GM19043 (cell line): ENCODE data around the gene SH3PXD2A.

Experiments
- ATAC-seq: cut with Tn5 transposase; IDR thresholded peaks from one replicate; pipeline ENCODE4 v1.9.1; 2021; ENCODE audit warnings: low read depth; ENCODE audit not compliant: unreplicated experiment

Gene SH3PXD2A

GRCh38 chr10:103598654-103599115 lies 256.7 kb downstream of the SH3PXD2A start:
- no peak for ATAC-seq

- ATAC-seq = no peak
Measured at GRCh38 chr10:103597003-103597402, 258.4 kb downstream of the SH3PXD2A start.

- ATAC-seq = no peak
Measured at GRCh38 chr10:103595933-103596726, 259.2 kb downstream of the SH3PXD2A start.

- no peak for ATAC-seq
Measured at GRCh38 chr10:103593022-103593570, 262.3 kb downstream of the SH3PXD2A start.

GRCh38 chr10:103592186-103593021 lies 263.0 kb downstream of the SH3PXD2A start:
- ATAC-seq = peak; percentile 77

GRCh38 chr10:103590744-103591291 lies 264.6 kb downstream of the SH3PXD2A start:
- no peak for ATAC-seq

GRCh38 chr10:103590060-103590459 lies 265.3 kb downstream of the SH3PXD2A start:
- no peak for ATAC-seq

GRCh38 chr10:103589074-103589630 lies 266.2 kb downstream of the SH3PXD2A start:
- no peak for ATAC-seq

- ATAC-seq = no peak
Measured at GRCh38 chr10:103587073-103587472, 268.3 kb downstream of the SH3PXD2A start.

GRCh38 chr10:103585011-103585405 lies 270.4 kb downstream of the SH3PXD2A start:
- no peak for ATAC-seq

- ATAC-seq = no peak
Measured at GRCh38 chr10:103584216-103585010, 271.0 kb downstream of the SH3PXD2A start.

- no peak for ATAC-seq
Measured at GRCh38 chr10:103583871-103584215, 271.5 kb downstream of the SH3PXD2A start.

- no peak for ATAC-seq
Measured at GRCh38 chr10:103582331-103583123, 272.8 kb downstream of the SH3PXD2A start.

- no peak for ATAC-seq
Measured at GRCh38 chr10:103581499-103581898, 273.9 kb downstream of the SH3PXD2A start.

GRCh38 chr10:103580430-103580829 lies 274.9 kb downstream of the SH3PXD2A start:
- ATAC-seq = no peak

- no peak for ATAC-seq
Measured at GRCh38 chr10:103580011-103580410, 275.4 kb downstream of the SH3PXD2A start.

GRCh38 chr10:103578782-103579382 lies 276.5 kb downstream of the SH3PXD2A start:
- peak; percentile 83 for ATAC-seq

GRCh38 chr10:103576862-103577261 lies 278.5 kb downstream of the SH3PXD2A start:
- ATAC-seq = no peak

GRCh38 chr10:103576076-103576471 lies 279.3 kb downstream of the SH3PXD2A start:
- ATAC-seq = no peak
